NCI-H1436 treated with DMSO at 0.1 percent for 48 hours (cell line): ENCODE measurements around the gene P3H2.

ENCODE experiments used
- DNase-seq: peaks from one replicate; lab custom pipeline; 2025; lab: John Stamatoyannopoulos, UW

The P3H2 gene

DNA sequence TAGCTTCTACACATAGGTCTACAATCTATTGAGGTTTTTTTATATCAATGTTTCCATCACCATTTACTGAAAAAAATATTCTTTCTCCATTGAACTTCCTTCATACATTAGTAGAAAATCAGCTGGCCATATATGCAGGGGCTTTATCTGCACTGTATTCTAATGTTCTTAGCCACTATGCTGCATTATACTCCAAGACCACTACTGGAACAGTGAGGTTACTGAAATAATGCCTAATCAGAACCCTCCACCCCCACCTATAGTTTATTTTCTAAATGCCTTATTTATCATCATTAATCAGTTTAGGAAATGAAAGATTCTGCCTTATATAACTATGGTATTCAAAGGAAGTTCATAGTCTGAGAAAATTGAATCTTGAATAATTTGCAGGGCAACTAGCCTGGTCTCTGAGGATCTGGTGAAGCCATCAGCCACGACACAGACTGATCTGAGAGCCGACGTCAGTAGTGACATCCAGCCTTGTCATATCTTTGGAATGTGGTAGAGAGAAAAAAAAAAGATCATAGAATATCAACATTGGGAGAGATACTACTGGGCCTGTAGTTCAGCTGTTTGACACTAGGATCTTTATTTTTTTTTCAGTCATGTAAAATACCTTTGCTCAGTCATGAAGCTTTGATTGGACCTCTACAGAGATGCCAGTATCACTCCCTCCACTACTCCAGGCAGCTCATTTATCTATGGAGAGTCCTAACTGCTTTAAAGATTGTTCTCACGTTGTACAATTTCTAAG is 66.6 kb downstream of the P3H2 start:
- DNase-seq, result no peak

DNA sequence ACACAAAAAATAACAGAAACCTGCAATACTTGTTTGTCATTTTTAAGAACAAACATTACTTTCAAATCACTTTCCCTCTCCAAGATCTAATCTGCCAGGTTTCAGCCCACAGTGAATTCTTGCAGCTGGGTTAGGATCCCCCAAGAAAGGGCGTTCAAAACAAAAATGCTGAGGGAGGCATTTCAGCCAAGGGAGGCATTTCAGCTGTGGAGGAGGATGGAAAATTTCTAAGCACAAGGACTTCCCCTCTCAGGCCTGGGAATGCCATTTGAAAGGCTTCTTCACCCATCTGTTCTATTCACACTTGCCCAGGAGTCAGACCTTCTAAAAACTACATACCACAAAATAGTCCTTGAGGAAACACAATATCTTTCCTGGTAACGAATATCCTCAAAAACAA is 69.1 kb downstream of the P3H2 start:
- no peak for DNase-seq

GRCh38 chr3:190048932-190049441 is 71.7 kb downstream of the P3H2 start:
- DNase-seq, result no peak

GRCh38 chr3:190044974-190045373 is 75.7 kb downstream of the P3H2 start:
- DNase-seq, result no peak

DNA sequence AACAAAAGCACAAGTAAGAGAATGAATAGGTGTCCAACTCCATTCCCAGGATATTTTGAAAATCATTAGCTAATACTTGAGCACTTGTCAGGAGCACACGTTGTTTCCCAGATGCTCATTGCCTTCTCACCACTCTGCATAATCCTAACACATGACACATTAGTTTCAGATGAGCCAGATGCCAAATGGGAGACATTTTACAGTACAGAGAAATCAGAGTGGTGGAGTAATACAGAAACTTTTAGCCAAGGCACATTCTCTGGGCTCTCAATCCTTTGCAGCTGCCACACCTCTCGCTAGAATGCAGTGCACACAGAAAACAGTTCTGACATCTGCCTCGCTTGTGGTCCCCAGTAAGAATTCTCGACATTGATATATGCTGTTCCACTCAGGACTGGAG is 76.6 kb downstream of the P3H2 start:
- DNase-seq, result no peak

- no peak for DNase-seq
Observed at GRCh38 chr3:190043741-190044140, 77.0 kb downstream of the P3H2 start.

DNA sequence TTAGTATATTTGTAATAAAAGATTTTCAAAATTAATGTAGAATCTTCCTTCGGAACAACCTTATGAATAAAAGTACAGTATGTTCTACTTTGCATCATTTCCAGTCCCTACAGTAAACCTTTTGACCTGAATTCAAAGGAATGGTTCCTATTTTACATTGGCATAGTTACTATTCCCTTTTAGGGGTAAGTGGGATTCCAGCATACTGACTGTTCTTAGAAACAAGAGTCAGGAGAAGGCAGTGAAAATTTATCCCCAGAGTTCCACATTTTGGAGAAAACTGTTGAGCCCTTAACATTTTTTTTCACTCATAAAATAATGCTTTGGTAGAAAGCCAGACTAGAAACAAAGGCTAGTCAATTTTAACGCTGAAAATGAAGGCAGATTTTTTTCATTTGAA is 78.1 kb downstream of the P3H2 start:
- DNase-seq, result no peak

DNA sequence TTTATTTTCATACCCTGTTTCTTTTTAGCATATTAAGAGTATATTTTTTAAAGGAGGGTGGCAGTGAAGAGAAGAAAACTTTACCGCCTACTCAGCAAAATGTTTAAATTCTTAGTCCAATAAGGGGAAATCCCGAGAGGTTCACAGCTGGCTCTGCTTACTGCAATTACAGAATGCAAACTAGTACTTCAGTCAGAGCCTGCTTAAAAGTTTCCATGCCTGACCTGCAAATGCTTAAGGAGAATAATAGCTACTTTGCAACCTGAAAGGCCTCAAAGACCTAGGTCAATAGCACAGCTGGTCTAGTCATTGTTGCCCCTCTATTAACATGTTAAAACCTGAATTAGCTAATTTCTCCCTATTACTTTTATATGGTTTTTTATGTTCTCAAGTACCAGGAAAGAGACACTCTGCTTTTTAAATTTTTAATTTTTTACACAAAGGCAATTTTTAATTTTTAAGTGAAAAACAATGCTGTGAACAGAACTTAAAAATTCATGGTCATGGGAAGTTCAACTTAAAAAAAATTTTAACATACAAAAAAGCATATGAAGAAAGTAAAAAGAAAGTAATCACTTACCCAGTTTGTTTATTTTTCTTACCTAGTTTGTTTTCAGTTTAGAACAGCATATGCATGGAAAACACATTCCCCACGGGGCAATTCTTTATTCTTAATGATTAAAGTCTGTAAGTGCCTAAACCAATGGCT is 79.2 kb downstream of the P3H2 start:
- no peak for DNase-seq

DNA sequence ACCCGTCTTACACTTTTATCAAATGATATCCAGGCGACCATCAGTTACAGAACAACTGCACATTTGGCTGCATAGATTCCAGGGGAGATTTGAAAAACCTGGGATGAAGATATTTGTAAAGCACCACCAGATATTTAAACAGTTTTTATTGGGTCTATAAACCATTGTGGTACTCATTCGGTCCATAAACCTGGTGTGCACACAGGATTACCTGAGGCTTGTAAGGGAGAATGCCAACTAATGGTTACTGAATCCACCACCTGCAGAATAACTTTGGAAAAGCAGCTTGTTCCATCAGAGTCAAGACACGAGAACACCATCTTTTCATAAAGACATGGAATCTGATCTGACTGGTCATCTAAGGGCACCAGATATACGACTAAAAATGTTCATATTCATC is 80.6 kb downstream of the P3H2 start:
- DNase-seq, result no peak

DNA sequence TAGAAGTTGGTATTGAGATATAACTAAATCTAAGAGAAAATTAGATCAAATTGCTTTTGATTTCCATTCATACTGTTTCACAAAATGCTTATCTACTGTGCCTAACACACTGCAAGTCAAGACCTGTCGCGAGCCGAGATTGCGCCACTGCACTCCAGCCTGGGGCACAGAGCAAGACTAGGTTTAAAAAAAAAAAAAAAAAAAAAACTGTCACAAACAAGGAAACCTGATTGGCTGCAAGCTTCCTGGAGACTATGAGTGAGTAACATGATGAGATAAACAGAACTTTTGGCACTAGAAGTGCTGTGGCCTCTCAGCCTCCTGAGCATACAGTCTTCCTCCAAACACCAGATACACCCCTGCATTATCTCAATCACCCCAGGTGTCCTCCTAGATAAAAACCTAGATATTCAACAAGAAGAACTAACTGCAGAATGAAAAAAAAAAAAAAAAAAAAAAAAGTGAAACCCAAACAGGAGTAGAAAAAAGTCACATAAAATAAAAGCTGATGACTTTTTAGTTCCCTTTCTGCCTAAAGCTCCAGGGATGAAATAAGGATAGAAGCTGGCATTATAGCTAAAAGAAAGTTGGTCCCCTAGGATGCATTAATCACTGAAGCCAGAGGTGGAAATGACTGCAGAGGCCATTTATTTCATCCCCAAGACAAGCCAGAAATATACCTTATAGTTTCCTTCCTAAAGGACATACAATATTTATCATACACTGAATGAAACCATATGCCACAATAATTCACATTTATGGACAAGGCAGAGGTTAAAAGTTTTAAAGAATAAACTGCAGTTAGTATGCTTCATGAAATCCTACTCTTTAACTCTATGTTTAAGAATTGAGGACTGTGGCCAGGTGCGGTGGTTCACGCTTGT is 82.4 kb downstream of the P3H2 start:
- no peak for DNase-seq

DNA sequence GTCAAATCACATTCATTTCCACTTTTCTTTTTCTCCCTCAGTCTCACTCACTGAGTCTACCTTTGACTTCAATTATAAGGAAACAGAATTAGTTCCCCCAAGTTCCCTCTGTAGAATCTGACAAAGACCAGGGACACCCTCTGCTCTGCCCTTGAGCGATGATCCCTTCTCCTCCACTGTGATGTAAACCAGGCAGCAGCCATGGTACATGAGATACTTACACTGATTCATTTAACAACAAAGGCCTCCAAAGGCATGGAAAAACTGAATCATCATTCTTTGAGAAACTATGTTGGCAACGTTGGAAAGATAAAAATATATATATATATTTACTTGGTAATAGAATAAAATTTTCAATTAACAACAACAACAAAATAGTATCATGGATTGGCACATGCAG is 84.1 kb downstream of the P3H2 start:
- no peak for DNase-seq

- no peak for DNase-seq
Observed at GRCh38 chr3:190034446-190034845, 86.3 kb downstream of the P3H2 start.

- DNase-seq, result no peak
Observed at GRCh38 chr3:190032923-190033322, 87.8 kb downstream of the P3H2 start.

DNA sequence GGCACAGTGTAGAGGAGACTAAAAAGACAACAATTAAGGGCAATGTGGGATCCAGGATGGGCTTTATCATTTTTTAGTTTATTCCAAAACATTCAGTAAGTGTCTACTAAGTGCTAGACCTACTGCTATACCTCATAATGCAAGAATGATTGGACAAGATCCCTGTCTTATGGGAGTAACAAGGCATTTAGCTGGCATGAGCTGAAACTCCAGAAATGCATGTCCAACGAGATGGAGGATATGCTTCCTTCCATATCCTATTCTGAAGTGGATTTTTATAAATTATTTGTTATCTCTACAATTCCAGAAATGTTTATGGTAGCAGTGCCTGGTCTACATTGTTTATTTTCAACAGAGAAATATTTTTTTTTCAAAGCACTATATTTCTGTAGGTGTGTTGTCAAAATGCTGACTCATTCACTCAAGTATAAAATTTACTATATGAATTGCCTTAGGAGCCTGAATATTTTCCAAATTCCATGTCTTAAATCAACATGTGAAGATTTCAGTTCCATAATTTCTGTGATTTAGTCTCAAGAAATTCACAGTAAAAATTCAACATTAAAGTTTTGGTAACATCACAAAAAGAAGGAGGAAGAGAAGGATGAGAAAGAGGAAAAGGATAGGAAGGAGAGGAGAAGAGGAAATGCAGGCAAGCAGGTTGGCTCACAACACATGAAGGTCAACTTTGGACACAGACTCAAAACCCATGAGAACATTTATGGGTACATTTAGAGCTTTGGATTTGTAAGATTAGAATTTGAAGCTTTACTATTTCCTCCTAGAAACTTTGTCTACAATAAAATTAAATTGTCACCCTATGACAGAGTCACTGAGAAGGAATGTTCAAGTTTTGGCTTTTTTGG is 88.6 kb downstream of the P3H2 start:
- DNase-seq, result no peak

DNA sequence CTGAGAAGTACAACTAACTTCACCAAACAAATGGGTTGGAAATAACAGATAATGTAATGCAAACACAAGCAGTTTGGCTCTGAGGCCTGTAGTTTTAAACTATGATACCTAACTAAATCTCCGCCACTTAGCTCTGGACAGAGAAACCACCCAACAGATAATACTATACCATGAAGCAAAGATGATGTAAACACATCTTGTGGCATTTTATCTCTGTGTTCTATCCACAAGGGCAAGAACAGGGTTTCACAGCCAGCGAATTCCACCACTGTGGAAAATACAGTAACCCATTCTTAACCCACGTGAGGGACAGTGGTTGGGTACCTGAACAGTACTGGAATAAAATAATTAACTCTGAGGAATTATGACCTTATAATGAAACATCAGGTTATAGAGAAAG is 93.6 kb downstream of the P3H2 start:
- DNase-seq, result no peak

- no peak for DNase-seq
Observed at GRCh38 chr3:190026154-190026553, 94.5 kb downstream of the P3H2 start.

GRCh38 chr3:190024912-190025311 is 95.8 kb downstream of the P3H2 start:
- no peak for DNase-seq

- no peak for DNase-seq
Observed at GRCh38 chr3:190019844-190020243, 100.9 kb downstream of the P3H2 start.

GRCh38 chr3:190019006-190019405 is 101.7 kb downstream of the P3H2 start:
- no peak for DNase-seq

GRCh38 chr3:190018460-190018859 is 102.2 kb downstream of the P3H2 start:
- DNase-seq, result no peak

- no peak for DNase-seq
Observed at GRCh38 chr3:190017521-190018288, 103.0 kb downstream of the P3H2 start.
